B cell (primary cell): ENCODE data around the gene THAP9.

Experiments
- CTCF ChIP-seq: fragments of 200-600 bp; IDR thresholded peaks from one replicate; pipeline ENCODE4 v1.8.0; 2022; ENCODE audit warnings: antibody characterized with exemption, mild to moderate bottlenecking
- EZH2 ChIP-seq: IDR thresholded peaks from 2 replicates; pipeline ENCODE4 v1.6.1; 2012; ENCODE audit warnings: borderline replicate concordance, low read depth, mild to moderate bottlenecking, moderate library complexity, low read length; ENCODE audit not compliant: insufficient read depth, poor library complexity, severe bottlenecking

- no peak for TF ChIP-seq CTCF
- no peak for TF ChIP-seq EZH2
Measured at GRCh38 chr4:82918091-82918490, 17.6 kb downstream of the THAP9 start.
